COLO668 (cell line): ENCODE data around the gene SLC6A16.

Experiments used
- DNase-seq: peaks from one replicate; lab custom pipeline; 2025; ENCODE audit not compliant: unreplicated experiment; lab: John Stamatoyannopoulos, UW

The SLC6A16 gene

GRCh38 chr19:49272204-49272603, 52.8 kb downstream of the SLC6A16 start:
- DNase-seq, result no peak

GRCh38 chr19:49271080-49271753, 53.8 kb downstream of the SLC6A16 start:
- DNase-seq, result no peak

GRCh38 chr19:49266409-49266808, 58.6 kb downstream of the SLC6A16 start:
- peak; percentile 3 for DNase-seq

- no peak for DNase-seq
Measured at GRCh38 chr19:49264258-49264657, 60.7 kb downstream of the SLC6A16 start.

GRCh38 chr19:49261602-49262001, 63.4 kb downstream of the SLC6A16 start:
- DNase-seq, result no peak

GRCh38 chr19:49256691-49257090, 68.3 kb downstream of the SLC6A16 start:
- no peak for DNase-seq

GRCh38 chr19:49255674-49256073, 69.3 kb downstream of the SLC6A16 start:
- DNase-seq, result no peak

- no peak for DNase-seq
Measured at GRCh38 chr19:49249933-49250332, 75.1 kb downstream of the SLC6A16 start.

- DNase-seq, result no peak
Measured at GRCh38 chr19:49247676-49248075, 77.3 kb downstream of the SLC6A16 start.

GRCh38 chr19:49244256-49244655, 80.7 kb downstream of the SLC6A16 start:
- no peak for DNase-seq

GRCh38 chr19:49243726-49244125, 81.3 kb downstream of the SLC6A16 start:
- no peak for DNase-seq

- DNase-seq, result no peak
Measured at GRCh38 chr19:49243129-49243528, 81.9 kb downstream of the SLC6A16 start.

- no peak for DNase-seq
Measured at GRCh38 chr19:49241769-49242168, 83.2 kb downstream of the SLC6A16 start.
